ELF-1 (cell line): ENCODE data around the gene TRAPPC3L.
A peak's percentile ranks its signal among the peaks of the same experiment; 100 is the strongest.

Experiments used
- DNase-seq: peaks from one replicate; pipeline ENCODE4 v3.0.0-alpha.2; 2016; ENCODE audit warnings: low read depth, low spot score

Gene TRAPPC3L

DNA sequence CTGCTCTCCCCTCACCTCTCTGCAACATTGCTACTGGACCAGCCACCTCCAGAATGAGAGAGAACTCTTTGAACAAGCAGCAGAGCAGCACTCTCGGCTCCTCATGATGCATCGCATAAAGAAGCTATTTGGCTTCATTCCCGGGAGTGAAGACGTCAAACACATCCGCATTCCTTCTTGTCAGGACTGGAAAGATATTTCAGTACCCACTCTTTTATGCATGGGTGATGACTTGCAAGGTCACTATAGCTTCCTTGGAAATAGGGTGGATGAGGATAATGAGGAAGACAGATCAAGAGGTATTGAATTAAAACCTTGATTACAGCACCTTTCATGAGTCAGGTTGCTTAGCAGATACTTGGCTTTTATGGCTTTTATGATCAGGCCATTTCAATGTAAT, 12.4 kb upstream of the TRAPPC3L start:
- DNase-seq, result no peak

DNA sequence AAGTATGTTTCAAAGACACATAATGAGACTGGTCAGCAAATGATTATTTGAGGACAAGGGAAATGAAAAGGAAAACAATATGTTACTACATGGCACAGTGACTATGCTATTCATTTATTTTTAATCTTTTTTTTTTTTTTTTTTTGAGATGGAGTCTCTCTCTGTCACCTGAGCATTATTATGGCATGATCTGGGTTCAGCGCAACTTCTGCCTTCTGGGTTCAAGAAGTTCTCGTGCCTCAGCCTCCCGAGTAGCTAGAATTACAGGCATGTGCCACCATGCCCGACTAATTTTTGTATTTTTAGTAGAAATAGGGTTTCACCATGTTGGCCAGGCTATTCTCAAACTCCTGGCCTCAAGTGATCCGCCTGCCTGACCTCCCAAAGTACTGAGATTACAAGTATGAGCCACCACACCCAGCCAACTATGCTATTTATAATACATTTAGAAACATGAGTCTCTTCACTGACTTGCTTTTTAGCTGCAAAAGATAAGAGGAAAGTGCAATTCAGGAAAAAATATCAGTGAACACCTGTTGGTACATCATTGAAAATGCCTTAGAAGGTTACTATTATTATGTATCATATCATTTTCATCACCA, 11.4 kb upstream of the TRAPPC3L start:
- DNase-seq, result no peak

DNA sequence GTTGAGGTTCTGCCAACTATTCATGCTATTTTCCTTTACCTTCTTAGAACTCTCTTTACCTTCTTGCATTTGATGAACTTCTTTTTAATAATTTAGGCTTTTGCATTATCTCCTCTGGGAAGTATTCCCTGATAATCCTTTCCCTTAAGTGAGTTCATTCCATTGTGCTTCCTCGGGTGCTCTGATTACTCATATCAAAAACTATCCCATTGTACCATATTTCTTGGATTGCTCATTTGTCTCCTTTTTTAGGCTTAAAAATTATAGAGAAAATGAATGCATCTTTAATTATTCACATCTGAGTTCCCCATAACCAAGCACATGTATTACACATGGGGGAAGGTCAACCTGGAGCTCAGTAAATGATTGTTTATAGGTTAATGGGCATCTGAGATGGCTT, 10.6 kb upstream of the TRAPPC3L start:
- no peak for DNase-seq

DNA sequence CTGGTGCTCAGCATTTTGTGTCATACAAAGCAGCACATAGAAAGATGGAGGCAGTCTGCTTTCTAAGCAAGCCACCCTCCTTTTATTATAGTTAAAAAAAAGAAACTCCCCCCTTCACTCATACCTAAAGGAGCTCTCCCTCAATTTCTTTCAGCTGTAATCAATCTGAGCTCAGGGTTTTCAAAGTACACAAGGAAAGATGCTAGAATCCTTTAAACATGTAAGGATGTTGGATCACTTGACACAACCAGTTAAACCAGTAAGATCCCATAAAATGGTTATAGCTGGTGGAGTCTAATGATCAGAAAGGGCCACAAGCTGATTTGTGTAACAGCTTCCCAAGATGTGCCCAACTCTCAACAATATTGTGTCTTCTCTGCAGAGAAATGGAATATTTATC, 8.0 kb upstream of the TRAPPC3L start, which contains the start of gene CALHM4:
CALHM4 (plus strand) TSS at position 301 of the 400 bp plus-strand sequence; CDS start at position 344, 43 bp downstream.
- DNase-seq, result no peak

DNA sequence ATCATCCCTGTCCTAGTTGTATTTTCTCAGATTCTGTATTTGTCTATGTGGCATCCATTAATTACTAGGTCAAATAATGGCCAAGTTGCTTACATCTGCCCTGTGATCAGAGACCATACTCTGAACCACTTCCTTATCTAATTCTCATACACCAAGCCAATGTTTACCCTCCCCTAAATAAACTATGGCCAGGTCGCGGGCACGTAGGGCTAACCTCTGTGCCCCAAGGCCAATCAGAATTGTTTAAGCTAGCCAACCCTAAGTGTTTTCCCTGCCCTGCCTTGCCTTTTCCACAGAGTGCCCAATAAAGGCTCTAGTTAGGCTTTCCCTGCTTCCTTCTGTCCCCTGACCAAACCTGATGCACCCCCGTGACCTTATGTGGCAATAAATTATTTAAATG, 5.3 kb upstream of the TRAPPC3L start:
- no peak for DNase-seq

DNA sequence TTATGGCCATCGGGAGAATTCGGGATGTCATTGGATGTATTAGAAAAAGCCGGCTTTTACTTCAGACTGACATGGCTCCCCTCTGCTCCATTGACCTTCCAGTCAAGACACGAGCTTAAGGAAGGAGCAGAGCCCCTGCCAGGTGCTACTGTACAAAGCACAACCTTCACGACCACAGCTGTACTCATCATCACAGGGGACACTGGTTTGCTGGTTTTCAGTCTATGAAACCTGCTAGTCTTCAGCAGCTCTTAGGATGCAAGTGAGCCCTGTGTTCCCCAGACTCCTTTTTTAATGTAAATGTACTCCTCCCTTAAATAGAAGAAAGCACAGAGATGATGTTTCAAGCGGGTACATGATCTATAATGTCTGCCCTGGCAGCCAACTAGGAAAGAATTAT, 1.9 kb upstream of the TRAPPC3L start:
- no peak for DNase-seq

DNA sequence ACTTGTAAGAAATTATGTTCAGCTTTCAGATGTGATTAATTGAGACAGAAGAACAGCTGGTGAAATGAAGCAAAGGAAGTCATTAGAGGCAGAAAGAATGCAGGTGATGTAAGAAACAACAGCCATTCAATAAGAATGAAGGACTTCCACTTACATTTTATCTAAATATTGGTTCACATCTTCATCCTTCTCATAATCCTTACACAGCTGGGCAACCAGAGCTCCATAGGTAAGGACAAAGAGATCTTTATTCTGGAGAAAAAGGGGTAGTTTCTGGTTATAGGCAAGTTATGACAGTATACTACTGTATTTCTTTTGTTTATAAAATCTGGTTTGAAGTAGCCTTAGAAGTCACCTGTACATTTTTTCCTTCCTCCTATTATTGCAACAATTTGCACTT, 2.3 kb downstream of the TRAPPC3L start:
- DNase-seq, result no peak

DNA sequence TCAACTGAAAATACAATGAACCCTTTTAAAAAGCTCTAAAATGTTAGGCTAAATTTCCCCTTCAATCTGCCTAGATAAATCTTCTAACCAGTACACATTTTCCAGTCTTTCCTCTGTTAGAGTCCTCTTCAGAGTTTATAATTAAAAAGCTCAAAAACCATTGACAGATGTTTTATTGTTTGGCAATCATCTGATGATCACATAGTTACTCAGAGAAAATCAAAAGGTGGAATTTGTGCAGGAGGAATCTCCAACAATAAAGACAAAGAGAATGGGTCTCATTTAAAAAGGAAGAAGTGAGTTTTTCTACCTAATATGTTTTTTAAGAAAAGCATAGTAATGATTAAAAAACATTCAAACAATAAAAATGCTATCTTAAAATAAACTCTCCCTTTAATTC, 3.1 kb downstream of the TRAPPC3L start:
- DNase-seq, result no peak

DNA sequence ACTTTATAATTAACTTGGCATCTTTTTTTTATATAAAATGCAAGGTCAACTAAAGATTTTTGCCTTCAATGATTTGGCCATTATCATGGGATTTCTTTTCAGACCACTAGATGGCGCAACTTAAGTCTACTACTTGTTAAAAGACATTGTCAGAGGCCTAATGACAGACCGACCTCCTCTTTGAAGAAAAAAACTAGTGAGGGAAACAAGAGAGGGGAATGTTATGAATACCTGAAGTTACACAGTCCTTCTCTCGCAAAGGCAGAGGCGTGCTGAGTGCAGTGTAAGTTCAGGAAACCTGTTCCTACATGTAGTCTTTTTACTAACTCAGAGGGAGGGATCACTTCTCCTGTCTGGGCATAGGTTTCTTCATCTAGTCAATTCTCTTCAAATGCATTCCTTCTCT, 9.3 kb downstream of the TRAPPC3L start:
- peak; percentile 29 for DNase-seq

DNA sequence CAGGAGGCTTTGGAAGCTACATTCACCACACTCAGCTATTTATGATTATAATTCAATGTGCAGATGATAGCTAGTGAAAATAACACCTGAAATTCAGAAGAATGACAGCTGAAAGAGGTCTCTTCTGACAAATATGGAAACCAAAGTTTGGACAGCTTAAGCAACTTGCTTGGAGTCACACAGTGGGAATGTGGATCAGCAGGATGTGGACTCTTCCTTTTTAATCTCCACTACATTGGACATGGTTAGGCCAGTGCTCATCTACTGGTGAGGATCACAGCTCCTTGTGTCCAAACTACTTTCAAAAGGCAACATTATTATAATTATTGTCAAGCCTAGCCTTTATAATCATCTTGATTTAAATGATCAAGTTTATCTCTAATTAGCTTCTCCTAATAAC, 10.4 kb downstream of the TRAPPC3L start:
- no peak for DNase-seq

DNA sequence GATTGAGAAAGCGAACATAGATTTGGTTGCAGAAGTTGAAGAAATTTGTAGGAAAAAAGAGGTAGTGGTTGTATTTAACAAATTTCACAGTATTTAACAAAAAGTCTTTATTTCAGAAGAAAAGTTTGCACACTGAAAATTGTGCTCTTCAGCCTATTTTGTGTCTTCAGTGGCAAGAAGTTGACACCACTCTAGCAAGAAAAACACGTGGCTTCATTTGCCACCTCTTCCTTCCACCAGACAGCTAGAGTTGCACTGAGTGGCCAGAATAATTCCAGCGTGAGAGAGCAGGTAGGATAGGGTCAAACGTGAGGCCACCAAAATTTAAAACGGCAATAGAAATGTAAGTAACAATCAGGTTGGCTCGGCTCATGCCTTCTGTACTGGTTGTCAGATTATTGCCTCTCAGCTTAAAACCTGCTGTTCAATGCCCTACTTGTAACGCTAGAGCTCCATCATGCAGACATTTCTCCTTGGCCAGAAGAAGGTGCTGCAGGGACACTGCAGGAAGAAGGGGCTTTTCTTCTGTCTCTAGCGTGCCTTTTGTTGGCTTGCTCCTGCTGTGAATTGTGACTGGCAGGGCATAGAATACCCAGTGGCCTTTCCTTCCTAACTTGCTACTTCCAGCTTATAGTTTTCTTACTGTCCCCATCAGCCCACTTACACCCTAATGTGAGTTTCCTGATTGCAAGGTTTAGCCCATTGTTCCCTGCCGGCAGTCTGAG, 12.1 kb downstream of the TRAPPC3L start:
- DNase-seq, result peak; percentile 47

DNA sequence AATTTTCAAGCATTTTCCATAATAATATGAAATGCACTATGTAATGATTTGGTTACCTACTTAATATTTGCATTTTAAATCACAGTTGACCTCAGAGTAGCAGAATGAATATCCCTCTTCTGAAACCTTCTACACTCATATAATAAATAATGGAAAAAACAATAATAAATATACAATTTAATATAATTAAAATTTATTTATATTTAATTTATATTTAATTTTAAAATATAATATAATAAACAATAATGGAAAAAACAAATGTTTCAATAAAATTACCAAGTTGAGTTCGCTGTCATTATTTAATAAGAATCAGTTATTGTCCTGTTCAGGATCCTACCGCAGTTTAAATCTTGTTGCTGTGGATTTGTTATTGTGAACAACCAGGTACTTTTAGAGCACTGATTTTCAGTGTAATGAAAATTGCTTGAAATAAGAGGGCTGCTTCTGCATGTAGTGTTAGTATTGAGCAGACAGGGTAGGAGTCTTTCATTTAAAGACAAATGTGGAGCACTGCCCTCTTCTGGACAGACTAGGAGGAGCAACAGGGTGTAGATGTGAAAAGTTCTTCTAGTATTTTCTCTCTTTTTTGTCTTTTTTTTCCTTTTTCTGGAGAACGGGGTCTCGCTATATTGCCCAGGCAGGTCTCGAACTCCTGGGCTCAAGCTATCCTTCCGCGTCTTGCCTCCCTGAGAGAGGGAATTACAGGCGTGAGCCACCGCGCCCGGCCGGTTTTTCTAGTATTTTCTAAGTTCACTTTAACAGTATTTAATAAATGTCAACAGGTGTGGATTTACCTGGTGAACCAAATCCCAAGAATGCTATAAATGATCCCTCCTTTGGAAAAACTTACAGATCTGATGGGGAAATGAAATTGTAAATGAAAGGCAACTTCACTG, 13.6 kb downstream of the TRAPPC3L start:
- DNase-seq, result peak; percentile 46

DNA sequence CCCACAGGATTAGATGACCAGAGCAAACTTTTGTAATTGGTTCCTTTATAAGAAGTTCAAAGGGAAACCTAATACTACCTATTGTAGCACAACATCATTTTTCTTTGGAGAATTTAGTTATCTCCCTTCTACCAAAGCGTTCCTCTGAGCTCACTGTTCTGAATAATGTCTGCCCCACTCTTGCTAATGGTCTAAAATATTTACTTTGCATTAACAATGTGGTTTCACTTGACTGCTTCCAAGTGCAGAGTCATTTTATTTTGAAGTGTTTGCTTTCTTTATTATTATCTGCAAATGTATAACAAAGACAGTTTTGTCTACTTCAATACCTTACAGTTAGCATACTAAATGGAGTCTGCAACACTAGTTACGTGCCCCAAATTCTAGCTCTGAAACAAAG, 15.0 kb downstream of the TRAPPC3L start:
- no peak for DNase-seq

DNA sequence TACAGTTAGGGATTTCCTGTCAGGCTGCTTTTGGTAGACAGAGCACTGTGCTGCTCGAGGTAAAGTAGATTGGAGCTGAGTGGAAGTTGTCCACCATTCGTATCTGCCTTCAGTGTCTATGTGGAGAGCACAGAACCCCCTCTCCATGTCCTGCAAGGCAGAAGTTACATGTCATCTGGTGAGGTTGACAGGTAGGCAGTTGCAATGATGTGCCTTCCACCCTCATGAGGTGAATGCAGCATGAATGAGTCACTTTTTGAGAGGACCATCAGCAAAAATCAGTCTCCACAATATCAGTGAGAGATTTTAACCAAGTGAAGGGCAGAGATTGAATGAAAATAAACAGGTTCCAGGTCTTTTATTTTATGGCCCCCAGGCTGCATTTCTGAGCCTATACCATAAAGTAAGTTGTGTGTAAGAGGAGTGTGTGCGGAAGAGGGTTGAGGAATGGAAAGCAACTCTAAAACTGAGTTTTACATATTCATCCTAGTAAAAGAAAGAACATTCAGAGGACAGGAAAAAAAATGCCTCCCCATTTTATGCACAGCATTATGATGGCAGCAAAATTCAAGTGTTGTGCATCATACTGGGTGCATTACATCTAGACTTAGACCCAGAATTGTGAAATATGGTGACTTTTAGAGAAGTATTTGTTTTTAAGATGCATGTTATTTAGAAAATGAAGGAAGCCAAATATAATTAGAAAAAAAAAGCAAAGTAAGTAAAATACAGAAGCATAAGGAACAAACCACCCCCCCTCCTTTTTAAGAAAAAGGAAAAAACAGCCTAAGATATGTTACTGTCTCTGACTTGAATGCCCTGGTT, 15.8 kb downstream of the TRAPPC3L start:
- DNase-seq, result no peak

DNA sequence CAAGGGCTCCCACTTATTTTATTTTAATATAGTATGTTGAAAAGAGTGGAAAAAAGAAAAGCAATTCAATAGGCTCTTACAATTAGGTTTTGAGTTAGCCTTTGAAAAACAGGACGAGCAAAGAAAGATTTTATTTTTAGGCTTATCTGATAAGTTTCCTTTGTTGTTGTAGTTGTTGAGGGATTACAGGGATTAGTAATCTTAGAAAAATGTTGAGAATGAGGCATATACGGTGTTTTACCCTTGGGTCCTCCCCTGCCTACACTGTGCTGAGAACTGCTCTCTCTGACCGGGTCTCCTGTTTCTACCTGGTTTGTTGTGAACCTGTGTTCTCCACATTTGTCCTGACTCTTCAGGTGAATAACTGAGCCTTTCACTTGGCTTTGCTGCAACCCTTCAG, 16.7 kb downstream of the TRAPPC3L start:
- DNase-seq, result peak; percentile 18

DNA sequence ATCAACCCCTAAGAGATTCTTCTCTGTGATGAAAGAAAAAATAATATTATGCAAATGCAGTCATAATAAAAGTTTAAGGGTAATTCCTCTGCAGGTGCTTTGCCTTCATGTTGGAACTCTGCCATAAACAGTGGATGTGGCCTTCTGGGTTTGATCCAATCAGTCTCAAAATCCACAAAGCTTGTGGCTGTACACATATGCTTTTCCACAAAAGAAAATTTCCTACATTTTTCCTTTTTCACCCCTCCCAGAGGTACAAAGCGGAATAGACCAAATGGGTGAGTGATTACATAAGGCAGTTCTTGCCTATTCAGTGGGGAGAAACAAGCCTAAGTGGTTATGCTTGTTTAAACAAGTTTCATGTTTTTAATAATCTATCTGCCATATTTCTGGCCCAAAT, 17.4 kb downstream of the TRAPPC3L start:
- no peak for DNase-seq

DNA sequence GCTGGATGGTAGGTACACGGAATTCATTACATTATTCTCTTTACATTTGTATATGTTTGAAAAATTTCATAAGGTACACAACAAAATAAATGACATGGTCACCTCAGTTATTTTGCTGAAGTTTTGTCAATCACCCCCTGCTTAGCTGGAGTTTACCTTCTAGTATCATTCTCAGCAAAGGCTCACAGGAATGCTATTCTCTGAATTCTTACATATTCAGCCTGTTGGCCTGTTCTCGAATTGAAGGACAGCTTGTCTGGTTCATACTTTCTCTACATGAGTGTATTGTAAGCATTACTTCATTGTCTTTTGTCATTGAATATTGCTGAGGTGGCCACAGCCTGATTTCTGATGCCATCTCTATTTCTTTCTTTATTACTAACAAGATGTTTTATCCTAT, 21.2 kb downstream of the TRAPPC3L start:
- no peak for DNase-seq

DNA sequence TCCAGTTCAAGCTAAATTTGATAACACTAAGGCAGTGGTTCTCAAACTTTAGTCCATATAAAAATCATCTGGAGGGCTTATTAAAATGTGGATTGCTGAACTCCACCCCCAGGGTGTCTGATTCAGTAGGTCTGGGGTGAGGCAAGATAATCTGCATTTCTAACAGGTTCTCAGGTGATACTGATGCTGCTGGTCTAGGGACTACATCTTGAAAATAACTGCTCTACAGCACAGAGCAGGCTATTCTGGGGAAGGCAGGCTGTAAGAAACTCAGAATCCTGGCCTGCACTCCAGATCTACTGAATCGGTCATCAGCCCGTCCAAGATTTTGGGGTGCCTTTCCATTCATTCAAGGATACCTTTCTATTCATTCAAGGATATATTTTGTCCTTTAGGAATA, 22.6 kb downstream of the TRAPPC3L start:
- no peak for DNase-seq

DNA sequence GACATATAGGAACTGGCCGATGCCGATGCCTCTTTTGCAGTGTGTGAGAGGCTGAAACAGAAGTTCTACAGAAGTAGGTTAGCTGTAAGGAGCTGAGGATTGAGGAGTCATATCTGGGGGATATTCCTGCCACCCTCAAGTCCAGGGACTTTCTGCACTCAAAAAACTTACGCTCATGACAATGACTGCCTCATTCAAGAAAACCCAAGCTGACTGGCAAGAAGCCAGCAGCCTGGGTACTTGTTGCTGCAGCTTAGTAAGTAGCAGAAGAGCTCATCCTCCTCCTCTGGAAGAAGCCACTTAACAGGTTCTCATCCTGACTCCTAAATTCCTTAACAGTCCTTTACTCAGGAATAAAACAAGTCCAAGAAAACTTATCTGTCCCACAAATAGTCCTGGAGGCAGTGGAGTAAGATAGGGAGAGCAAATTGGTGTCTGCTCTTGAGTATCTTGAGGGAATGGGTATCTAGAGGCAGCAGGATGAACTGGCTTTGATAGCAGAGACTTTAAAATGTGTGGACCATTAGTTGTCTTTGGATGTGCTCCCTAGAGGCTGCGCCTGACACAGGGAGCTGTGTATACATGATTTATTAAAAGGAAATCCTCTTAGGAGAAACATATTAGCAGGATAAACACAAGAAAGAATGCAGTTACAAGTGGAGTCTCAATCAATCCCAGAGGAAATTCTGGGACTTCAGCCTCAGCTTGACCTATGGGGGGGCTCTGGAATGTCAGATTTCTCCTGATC, 26.7 kb downstream of the TRAPPC3L start:
- DNase-seq, result no peak

DNA sequence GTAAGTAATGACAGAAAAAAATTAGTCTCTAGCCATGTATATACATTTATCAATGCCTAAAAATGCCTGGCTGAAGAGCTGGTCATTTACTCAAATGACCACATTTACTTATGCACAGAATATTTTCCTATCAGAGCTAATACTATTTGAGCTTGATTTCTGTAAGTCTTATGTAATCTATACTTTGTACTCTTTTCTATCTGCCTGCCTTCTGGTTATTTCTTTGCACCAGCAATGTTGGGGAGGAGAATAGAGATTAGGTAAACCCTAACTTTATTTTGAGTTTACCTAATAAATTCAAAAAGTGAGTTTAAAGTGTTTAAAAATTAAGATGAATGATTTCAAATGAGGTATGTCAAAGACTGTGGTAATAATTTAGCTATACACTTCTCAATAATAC, 30.3 kb downstream of the TRAPPC3L start:
- no peak for DNase-seq

DNA sequence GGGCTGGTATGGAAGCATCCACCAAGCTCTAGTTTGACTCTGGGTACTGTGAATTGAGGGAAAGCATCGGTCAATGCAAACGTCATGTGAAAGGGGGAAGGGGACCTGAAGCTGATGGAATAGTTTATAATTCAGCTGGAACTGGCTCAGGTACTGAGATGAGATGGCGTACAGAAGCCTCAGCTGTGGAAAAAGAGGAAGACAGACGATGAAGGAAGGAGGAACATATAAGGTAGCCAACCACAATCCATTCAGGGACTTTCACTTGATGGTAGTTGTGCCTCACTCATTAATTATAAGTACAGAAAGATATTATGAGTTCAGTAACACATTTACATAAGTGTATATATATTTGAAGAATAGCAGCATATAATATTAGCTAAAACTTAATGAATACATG, 31.4 kb downstream of the TRAPPC3L start:
- no peak for DNase-seq
